ENCODE measurements around the gene NUP153.
"Not testable (repeated sequence)": the region's sequence is repeated elsewhere in the genome, so short reads cannot be mapped to it uniquely, and the experiment has no call there.

The NUP153 gene

DNA sequence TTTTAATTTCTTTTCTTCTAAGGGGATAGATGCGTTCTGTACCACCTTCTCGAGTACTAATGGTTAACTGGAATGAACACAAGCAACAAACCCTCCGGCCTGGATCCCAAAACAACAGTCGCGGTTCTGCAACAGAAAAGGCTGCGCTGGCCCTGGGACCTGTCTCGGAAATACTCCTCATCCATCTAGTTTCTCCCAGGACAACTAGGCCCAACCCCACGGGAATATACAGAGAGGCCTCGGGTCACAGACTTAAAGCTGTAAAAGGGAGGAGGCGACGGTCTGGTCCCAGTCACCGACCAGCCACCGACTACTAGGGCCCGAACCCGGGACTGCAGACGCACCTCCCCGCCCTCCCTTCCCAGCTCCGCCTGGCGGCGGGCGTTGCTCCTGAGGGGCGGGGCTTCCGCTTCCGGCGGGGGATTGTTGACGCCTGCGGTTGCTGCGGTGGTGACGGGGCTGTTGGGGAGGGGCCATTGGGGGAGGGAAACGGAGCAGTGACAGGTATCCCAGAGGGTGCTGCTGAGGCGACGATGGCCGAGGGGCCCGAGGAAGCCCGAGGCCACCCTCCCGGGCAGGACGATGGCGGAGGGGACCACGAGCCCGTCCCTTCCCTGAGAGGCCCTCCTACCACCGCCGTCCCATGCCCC lies 106.7 kb downstream of the NUP153 start, which contains the start of gene FAM8A1:
FAM8A1 (plus strand) TSS at position 426 of the 650 bp plus-strand sequence; CDS start at position 534, 108 bp downstream.
- peak; percentile 94 to 95 for DNase-seq

DNA sequence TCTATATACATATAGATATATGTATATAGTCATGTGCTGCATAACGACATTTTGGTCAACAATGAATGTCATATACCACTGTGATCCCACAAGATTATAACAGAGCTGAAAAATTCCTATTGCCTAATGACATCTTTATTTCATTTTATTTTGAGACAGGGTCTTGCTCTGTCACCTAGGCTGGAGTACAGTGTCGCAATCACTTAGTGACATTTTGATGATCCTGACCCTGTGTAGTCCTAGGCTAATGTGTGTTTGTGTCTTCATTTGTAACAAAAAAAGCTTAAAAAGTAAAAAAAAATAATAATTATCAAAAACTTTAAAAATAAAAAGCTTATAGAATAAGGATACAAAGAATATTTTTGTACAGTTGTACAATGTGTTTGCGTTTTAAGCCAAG lies 110.6 kb downstream of the NUP153 start:
- no peak for DNase-seq

DNA sequence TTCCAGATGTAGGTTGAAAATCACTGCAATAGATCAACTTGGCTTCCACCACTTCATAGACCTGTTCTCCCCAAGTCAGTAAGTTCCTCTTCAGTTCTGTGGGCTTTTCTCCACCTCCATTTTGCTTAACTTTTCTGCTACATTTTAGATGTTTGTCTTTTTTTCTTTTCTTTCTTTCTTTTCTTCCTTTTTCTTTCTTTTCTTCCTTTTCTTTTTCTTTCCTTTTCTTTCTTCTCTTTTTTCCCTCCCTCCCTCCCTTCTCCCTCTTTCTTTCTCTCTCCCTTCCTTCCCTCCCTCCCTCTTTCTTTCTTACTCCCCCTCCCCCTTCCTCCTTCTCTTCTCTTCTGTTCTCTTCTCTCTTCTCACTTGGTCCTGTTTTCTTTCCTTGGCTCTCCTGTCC lies 113.5 kb downstream of the NUP153 start:
- no peak for DNase-seq

DNA sequence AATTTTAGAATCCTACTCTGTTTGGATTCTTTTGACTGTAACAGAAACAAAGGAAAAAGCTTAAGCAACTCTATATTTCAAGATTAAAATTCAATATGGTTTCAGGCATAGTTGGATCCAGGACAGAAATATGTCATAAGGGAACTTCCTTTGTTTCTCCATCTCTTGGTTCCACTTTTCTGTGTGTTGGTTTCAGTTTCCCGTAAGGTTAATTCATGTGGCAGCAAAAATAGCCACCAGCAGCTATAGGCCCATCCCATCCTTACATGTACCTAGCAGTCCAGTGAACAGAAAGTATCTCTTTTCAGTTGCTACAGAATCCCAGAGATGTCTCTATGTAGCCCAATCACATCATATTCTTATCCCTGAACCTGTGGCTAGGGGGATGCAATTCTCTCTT lies 115.4 kb downstream of the NUP153 start:
- no peak for DNase-seq

DNA sequence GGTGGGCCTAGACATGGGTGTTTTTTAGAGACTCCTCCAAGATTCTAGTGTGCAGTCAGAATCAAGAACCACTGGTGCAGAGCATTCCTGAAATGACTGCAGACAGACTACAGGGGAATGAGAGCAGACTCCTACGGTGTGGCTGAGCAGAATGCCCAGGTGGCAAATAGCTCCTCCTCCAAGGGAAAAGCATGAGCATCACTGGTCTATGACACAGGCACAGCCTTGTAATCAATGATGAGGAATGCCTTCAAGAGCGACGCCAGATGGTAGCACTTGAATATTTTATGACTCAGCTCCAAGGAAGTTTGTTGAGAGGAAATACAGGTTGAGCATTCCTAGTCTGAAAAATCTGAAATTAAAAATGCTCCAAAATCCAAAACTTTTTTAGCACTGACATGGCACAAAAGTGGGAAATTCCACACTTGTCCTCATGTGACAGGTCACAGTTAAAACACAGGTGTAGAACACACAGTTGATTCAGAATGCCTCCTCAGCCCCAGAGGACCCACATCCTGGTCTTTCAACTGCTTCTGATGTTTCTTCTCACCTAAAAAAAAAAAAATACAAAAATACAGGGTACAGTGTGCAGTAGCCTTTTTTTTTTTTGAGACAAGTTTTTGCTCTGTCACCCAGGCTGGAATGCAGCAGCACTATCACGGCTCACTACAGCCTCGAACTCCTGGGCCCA lies 117.2 kb downstream of the NUP153 start:
- peak; percentile 15 to 19 for DNase-seq

DNA sequence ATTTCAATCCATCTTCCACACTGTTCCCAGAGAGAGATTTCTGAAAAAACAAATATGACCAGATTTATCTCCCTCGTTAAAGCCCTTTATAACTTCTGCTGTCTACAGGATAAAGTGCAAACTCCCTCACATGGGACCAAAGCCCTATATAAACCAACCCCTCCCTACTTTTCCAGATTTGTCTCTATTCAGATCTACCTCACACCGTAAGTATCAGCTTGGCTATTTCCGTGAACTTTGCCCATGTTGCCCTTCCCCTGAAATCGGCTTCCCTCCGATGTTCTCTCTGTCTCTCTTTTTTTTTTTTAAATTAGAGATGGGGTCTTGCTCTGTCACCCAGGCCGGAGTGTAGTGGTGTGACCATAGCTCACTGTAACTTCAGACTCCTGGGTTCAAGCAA lies 118.7 kb downstream of the NUP153 start:
- no peak for DNase-seq

DNA sequence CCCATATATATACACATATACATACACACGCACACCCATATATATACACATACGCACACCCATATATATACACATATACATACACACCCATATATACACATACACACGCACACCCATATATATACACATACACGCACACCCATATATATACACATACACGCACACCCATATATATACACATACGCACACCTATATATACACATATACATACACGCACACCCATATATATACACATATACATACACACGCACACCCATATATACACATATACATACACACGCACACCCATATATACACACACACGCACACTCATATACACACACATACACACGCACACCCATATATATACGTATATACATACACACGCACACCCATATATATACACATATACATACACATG lies 120.1 kb downstream of the NUP153 start:
- DNase-seq: not testable (repeated sequence)

DNA sequence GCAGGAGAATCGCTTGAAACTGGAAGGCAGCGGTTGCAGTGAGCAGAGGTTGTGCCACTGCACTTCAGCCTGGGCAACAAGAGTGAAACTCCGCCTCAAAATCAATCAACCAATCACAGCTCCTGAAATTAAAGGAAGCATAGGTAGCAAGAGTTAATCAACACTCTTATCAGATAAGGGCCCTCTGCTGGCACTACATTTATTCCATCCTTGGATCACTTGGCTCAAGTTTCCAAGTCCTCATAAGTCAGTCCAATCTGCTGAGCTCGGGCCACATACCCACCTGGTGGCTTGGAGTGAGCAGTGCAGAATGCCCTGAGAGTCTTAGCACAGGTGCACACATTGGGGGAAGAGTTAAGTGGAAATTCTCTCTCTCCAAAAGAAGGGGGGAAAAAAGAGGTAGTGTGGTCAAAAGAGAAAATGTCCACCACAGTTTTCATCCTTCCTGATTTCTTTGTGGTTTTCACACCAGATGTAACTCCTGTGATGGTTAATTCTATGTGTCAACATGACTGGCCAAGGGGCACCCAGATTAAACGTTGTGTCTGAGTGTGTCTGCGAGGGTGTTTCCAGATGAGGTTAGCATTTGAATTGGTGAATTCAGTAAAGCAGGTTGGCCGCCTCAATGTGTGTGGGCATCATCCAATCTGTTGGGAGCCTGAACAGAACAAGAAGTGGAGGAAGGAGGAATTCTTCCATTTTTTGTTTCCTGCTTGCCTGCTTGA lies 120.8 kb downstream of the NUP153 start:
- DNase-seq: no peak

DNA sequence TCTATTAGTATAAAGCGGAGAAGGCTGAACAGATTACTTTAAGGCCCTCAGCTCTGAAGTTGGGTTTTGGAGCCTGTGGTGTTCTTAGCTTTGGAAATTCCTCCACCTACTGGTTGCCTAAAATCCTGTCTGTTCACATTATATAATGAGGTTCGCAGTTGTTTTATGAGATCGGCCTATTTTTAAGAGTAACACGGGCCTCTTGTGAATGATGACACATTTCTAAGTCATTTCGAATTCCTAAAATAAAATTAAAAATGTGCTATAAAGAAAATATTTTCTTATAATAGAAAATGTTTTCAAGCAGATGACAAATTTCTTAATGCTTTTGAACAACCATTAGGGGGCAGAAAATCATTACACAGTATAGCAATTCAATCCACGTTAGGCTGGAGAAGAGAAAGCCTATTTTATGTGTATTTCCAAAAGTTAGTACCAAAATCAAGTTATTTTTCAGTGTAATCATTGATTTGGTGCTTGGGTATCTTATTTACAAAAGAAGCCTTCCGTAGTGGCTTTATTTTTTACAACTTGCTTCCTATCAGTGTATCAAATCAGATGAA lies 122.4 kb downstream of the NUP153 start:
- DNase-seq: peak in 1 of 2 donors; percentile 58

DNA sequence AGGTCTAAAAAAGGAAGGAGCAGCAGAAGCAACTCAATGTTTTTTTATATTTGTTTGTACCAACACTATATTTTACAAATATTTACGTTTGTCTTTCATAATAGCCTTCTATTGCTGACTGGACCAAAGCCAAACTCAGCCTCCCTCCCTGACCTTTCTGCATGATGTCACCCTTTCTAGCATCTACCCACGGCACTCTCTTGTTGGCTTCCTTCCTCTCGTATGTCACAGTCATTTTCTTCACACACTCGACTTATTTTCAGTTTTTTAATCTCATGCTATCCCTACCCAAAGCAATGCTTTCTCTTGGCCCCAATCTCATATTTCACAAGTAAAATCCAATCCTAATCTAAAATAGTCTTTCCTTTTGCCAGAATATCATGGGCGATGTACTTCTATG lies 122.9 kb downstream of the NUP153 start:
- DNase-seq: no peak

DNA sequence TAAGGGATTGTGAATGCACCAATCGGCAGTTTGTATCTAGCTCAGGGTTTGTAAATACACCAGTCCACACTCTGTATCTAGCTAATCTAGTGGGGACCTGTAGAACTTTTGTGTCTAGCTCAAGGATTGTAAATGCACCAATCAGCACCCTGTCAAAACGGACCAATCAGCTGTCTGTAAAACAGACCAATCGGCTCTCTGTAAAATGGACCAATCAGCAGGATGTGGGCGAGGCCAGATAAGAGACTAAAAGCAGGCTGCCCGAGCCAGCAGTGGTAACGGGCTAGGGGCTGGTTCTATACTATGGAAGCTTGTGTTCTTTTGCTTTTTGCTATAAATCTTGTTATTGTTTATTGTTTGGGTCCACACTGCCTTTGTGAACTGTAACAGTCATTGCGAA lies 125.4 kb downstream of the NUP153 start:
- not testable (repeated sequence) for DNase-seq

DNA sequence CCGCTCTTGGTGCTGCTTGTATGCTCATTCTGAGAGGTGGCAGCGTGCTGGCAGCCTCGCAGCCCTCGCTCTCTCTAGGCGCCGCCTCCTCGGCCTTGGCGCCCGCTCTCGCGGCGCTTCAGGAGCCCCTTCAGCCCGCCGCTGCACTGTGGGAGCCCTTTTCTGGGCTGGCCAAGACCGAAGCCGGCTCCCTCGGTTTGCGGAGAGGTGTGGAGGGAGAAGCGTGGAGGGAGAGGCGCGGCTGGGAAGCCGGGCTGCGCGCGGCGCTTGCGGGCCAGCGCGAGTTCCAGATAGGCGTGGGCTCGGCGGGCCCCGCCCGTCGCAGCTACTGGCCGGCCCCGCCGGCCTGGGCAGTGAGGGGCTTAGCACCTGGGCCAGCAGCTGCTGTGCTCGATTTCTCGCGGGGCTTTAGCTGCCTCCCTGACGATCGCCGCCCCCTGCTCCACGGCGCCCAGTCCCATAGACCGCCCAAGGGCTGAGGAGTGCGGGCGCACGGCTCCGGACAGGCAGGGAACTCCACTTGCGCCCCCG lies 126.1 kb downstream of the NUP153 start:
- peak in 1 of 2 donors; percentile 14 for DNase-seq

DNA sequence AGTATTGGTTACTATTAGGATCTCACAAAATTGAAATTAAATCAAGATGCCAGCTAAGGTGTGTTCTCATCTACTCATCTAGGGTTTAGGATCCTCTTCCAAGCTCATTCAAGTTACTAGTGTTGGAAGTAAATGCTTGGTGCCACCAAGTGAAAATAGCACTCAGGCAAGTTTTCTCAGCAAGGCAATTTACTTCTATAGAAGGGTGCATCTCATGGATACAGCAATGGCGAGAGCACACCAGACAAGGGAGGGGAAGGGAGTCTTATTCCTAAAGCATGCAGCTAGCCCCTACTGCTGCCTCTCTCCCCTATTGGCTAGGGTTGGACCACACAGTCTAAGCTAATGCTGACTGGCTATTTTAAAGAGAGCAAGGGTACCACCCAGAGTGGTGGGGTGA lies 129.7 kb downstream of the NUP153 start:
- no peak for DNase-seq

DNA sequence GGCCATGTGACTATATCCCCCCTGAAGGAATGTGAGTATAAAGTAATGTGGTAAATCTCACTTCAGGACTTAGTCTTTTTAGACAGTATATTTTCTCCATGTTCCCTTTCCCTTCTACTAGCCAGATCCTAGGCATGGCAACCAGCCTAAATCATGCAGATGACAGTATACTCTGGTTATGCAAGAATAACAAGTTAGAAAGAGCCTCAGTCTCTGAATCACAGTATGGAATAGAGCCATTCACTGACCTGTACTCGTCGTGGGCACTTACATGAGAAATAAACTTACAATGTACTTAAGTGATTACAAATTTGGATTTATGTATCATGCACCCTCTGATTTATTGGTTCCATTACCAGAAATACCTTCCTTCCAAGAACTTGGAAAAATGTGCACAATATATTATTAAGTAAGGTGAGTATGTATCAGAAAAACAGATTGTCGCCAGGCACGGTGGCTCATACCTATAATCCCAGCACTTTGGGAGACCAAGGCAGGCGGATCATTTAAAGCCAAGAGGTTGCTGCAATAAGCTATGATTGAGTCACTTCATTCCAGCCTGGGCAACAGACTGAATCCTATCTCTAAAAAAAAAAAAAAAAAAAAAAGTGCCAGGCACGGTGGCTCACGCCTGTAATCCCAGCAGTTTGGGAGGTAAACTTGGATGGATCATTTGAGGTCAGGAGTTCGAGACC lies 131.7 kb downstream of the NUP153 start:
- DNase-seq: no peak

DNA sequence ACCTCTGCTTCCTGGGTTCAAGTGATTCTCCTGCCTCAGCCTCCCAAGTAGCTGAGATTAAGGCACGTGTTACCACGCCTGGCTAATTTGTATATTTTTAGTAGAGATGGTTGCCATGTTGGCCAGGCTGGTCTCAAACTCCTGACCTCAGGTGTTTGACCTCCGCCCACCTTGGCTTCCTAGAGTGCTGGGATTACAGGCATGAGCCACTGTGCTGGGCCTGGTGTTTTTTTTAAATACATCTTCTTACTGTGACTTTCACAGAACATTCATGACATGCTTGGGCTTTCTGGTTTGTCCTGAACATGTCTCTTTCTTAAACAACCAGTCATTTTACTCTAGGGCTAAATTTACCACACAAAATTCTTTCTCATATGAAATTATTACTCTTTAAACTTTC lies 141.3 kb downstream of the NUP153 start:
- no peak for DNase-seq
